Effector memory CD8-positive, alpha-beta T cell (primary cell): ENCODE data around the gene ZNF24.

Source experiments
- ATAC-seq: fragments of 150-1000 bp; cut with Tn5 transposase; replicated peaks from 2 replicates; pipeline ENCODE4 v1.10.0; 2021; ENCODE audit warnings: mild to moderate bottlenecking, moderate library complexity
- DNase-seq, 3 experiments: peaks; one replicate each; pipeline ENCODE4 v3.0.0; 2021
- H3K27ac Mint-ChIP-seq, 2 donors: one replicate each; pipeline ENCODE4 v1.8.0; 2022; ENCODE audit warnings: mild to moderate bottlenecking in 2 of 2, mixed read lengths in 2 of 2, moderate library complexity in 2 of 2
- H3K27me3 Mint-ChIP-seq, 2 donors: one replicate each; pipeline ENCODE4 v1.8.0; 2022; ENCODE audit warnings: mixed read lengths in 2 of 2
- H3K36me3 Mint-ChIP-seq: one replicate; pipeline ENCODE4 v1.8.0; 2022; ENCODE audit warnings: mild to moderate bottlenecking, moderate library complexity, mixed read lengths; ENCODE audit not compliant: insufficient read depth
- H3K4me1 Mint-ChIP-seq, 2 donors: one replicate each; pipeline ENCODE4 v1.8.0; 2022; ENCODE audit warnings: low read depth in 2 of 2, mixed read lengths in 2 of 2
- H3K4me3 Mint-ChIP-seq, 2 donors: one replicate each; pipeline ENCODE4 v1.8.0; 2022; ENCODE audit warnings: mild to moderate bottlenecking in 2 of 2, mixed read lengths in 2 of 2, moderate library complexity in 2 of 2
- H3K9me3 Mint-ChIP-seq, 2 donors: one replicate each; pipeline ENCODE4 v1.8.0; 2022; ENCODE audit warnings: mixed read lengths in 2 of 2

Gene ZNF24

DNA sequence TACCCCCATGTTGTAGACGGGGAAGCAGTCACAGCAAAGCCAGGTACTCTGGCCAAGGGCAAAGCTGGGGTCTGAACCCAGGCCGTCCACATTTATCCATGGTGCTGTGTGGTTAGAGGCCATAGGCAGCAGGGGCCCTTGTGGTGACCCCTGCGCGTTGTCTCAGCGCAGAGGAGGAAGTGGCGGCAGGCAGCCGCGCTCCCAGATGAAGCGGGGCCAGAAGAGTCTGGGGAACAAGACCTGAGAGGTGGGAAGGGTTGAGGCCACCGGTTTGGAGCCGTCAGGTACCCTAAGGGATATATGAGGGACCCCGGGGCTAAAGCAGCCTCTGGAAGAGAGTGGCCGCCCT lies 32.1 kb upstream of the ZNF24 start:
- ATAC-seq (peak; percentile 57), DNase-seq (peak in 1 of 3 experiments; percentile 11)
- Mint-ChIP-seq H3K27me3 (no peaks in the 10 kb centered on the region), H3K9me3 (no peaks in the 10 kb centered on the region), H3K27ac (peak overlapping the region; percentile 69 to 75), H3K4me1 (peaks cover 5 to 9% of the 10 kb centered on the region in 2 donors), H3K36me3 (no peaks in the 10 kb centered on the region), H3K4me3 (peak overlapping the region; percentile 84 to 88)

DNA sequence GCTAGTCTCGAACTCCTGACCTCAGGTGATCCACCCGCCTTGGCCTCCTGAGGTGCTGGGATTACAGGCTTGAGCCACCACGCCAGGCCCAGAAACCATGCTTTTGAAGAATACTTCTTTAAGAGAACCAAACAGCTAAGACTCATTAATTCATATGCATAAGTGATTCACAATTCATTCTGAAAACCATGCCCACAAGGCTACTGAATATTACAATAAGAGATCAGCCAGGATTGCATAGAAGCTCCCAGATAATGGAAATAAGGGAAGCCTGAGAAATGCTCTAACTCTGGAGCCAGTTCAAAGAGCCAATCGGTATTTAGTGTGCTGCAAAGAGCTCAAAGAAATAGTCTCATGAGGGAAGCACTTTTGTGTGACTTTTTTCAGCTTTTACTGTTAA lies 30.5 kb upstream of the ZNF24 start:
- Mint-ChIP-seq H3K4me3 (no peak overlapping the region), H3K27ac (no peak overlapping the region), H3K9me3 (no peaks in the 10 kb centered on the region), H3K27me3 (no peaks in the 10 kb centered on the region), H3K4me1 (peaks cover 5 to 9% of the 10 kb centered on the region in 2 donors), H3K36me3 (no peaks in the 10 kb centered on the region)
- DNase-seq (no peak), ATAC-seq (no peak)

DNA sequence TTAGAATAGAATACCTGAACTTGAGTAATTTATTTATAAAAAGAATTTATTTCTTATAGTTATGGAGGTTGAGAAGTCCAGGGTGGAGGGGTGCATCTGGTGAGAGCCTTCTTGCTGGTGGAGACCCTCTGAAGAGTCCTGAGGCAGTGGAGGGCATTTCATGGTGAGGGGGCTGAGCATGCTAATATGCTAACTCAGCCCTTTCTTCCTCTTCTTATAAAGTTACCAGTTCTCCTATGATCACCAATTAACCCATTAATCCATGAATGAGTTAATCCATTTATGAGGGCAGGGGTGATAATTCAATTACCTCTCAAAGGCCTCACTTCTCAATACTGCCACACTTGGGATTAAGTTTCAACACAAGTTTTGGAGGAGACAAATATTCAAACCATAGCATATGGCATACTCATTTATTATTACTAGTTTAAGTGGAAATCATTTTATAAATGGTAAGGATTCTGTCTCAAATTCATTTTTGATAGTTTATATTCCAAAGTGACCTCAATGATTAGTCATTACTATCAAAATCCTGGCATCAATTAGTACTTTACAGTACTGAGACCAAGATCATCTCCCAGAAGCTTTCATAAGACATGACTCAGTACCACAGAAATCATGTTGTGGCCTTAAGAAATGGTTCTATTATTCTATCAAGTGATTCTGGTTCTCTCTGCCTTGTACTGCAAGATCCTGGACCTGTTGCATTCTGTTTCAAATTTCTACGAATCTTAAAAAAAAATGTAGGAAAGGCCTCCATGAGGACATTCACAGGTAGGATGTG lies 27.4 kb upstream of the ZNF24 start:
- H3K36me3 Mint-ChIP-seq, result no peaks in the 10 kb centered on the region
- peaks cover 5% of the 10 kb centered on the region in 2 donors for H3K4me1 Mint-ChIP-seq
- no peak overlapping the region for H3K4me3 Mint-ChIP-seq
- DNase-seq (no peak), ATAC-seq (no peak)
- no peak overlapping the region for H3K27ac Mint-ChIP-seq
- H3K9me3 Mint-ChIP-seq, result no peaks in the 10 kb centered on the region
- no peaks in the 10 kb centered on the region for H3K27me3 Mint-ChIP-seq

DNA sequence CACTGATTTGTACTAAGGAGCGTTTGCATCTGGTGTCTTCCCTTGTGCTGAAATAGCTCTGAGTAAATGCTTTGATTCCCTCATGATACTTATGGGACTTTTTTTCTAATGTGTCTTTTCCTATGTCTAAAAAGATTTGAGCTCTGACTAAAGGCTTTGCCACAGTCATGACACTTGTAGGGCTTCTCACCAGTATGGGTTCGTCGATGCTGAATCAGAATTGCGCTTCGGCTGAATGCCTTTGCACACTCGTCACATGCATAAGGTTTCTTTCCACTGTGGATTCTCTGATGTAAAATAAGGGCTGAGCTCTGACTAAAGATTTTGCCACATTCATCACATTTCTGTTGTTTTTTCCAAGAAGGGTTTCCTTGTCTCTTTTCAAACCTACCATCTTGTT lies 24.9 kb upstream of the ZNF24 start:
- Mint-ChIP-seq H3K27ac (no peak overlapping the region), H3K36me3 (no peaks in the 10 kb centered on the region), H3K9me3 (no peaks in the 10 kb centered on the region), H3K4me1 (no peaks in the 10 kb centered on the region), H3K4me3 (no peak overlapping the region), H3K27me3 (no peaks in the 10 kb centered on the region)
- ATAC-seq (no peak), DNase-seq (no peak)

DNA sequence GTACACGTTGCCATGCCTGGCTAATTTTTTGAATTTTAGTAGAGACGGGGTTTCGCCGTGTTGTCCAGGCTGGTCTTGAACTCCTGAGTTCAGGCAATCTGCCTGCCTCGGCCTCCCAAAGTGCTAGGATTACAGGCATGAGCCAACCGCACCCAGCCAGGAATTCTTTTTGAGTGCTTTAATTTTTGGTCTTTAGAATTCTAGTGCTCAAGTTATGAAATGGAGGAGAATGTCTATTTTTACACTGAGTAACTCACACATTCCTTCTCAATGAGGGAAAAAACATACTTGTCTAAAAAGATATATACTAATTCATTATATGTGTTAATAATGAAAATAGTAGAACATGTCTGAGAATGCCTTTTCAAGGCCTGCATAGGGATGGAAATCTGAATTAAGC lies 24.4 kb upstream of the ZNF24 start:
- Mint-ChIP-seq H3K9me3 (no peaks in the 10 kb centered on the region), H3K4me1 (no peaks in the 10 kb centered on the region), H3K27ac (no peak overlapping the region), H3K27me3 (no peaks in the 10 kb centered on the region), H3K4me3 (no peak overlapping the region), H3K36me3 (no peaks in the 10 kb centered on the region)
- no peak for DNase-seq
- ATAC-seq, result no peak

DNA sequence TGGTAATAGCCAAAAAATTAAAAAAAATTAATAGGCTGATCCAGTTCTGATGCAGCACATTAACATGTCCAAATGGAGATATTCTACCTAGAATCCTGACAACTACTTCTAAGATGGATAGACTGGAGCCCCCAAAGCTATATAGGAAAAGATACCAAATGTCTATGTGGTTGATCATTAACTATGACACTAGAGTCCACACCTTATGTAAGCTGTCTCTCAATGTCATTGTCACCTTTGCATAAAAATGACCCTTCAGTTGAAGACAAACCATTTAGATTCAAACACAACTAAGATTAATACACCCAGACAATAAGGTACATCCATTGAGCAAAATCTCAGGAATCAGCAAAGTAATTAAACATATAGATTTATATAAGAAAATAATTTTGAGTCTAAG lies 18.3 kb upstream of the ZNF24 start:
- H3K9me3 Mint-ChIP-seq, result no peaks in the 10 kb centered on the region
- H3K27me3 Mint-ChIP-seq, result peaks cover 0 to 13% of the 10 kb centered on the region in 2 donors
- H3K36me3 Mint-ChIP-seq, result no peaks in the 10 kb centered on the region
- ATAC-seq (no peak), DNase-seq (no peak)
- H3K4me3 Mint-ChIP-seq, result no peak overlapping the region
- no peak overlapping the region for H3K27ac Mint-ChIP-seq
- no peaks in the 10 kb centered on the region for H3K4me1 Mint-ChIP-seq

DNA sequence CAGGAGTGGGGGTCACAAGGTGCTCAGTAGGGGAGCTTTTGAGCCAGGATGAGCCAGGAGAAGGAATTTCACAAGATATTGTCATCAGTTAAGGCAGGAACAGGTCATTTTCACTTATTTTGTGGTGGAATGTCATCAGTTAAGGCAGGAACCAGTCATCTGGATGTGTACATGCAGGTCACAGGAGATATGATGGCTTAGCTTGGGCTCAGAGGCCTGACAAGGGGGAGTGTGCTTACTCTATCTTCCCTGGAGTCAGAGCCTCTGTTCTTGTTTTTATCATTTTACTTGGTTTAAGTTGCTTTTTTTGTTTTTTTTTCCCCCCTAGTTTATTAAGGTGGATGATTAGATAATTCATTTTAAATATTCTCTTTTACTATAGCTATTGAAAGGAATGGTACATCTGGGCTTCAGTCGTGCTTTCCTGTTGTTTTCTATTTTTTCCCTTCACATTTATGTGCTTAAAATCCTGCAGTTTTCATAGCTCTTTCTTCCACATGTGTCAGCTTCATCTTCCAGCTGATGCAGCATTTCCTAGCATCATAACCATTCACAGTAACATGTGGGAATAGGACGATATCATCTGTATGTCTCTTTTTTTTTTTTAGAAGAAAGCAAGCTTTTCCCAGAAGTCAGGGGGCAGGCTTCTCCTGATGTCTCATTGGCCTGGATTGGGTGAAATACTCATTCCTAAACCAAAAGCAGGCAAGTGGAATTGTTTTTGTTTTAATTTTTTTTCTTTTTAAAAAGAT lies 17.5 kb upstream of the ZNF24 start:
- ATAC-seq (no peak), DNase-seq (no peak)
- Mint-ChIP-seq H3K27ac (no peak overlapping the region), H3K4me1 (no peaks in the 10 kb centered on the region), H3K4me3 (no peak overlapping the region), H3K27me3 (peaks cover 0 to 13% of the 10 kb centered on the region in 2 donors), H3K36me3 (no peaks in the 10 kb centered on the region), H3K9me3 (no peaks in the 10 kb centered on the region)

DNA sequence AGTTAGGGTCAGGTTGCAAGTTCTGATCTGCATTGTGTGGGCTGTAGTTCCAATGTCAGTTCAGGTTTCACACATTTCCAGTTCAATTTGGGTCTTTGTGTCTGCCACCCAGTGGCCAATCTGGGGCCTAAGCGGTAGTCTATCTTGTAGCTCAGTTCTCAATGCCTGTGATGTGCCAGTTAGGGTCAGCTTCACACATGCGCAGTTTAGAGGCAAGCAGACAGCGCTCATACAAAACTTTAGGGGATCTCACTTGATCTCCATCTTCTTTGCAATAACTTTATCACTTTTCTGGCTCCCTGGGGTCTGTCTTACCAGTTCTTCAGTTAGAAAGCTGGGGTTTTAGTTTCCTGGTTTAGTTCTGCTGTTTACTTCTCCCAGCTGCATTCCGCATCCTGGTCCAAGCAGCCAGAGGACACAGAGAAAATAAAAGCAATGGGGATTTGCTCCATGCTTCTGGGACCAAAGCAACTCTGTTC lies 11.0 kb upstream of the ZNF24 start:
- H3K27ac Mint-ChIP-seq, result no peak overlapping the region
- peak; percentile 45 to 52 (median 46) for DNase-seq
- peak; percentile 99 for ATAC-seq

DNA sequence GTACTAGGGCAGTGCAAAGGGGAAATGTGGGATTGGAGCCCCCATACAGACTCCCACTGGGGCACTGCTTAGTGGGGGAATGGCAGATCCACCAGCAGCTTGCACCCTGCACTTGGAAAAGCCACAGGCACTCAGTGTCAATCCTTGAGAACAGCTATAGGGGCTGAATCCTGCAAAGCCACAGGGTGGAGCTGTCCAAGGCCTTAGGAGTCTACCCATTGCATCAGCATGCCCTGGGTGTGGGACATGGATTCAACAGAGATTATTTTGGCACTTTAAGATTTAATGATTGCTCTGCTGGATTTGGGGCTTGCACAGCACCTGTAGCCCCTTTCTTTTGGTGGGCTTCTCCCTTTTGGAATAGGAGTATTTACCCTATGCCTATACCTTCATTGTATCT lies 8.6 kb upstream of the ZNF24 start:
- peaks cover 6 to 11% of the 10 kb centered on the region in 2 donors for H3K9me3 Mint-ChIP-seq
- no peak overlapping the region for H3K4me3 Mint-ChIP-seq
- no peaks in the 10 kb centered on the region for H3K4me1 Mint-ChIP-seq
- DNase-seq (no peak), ATAC-seq (no peak)
- H3K27ac Mint-ChIP-seq, result no peak overlapping the region
- no peaks in the 10 kb centered on the region for H3K27me3 Mint-ChIP-seq
- H3K36me3 Mint-ChIP-seq, result no peaks in the 10 kb centered on the region

More for the DNA sequence above, 11.0 kb upstream of the ZNF24 start:
- no peak overlapping the region for H3K4me3 Mint-ChIP-seq
- peaks cover 6 to 11% of the 10 kb centered on the region in 2 donors for H3K9me3 Mint-ChIP-seq
- peaks cover 0 to 2% of the 10 kb centered on the region in 2 donors for H3K27me3 Mint-ChIP-seq
- H3K36me3 Mint-ChIP-seq, result no peaks in the 10 kb centered on the region
- no peaks in the 10 kb centered on the region for H3K4me1 Mint-ChIP-seq

DNA sequence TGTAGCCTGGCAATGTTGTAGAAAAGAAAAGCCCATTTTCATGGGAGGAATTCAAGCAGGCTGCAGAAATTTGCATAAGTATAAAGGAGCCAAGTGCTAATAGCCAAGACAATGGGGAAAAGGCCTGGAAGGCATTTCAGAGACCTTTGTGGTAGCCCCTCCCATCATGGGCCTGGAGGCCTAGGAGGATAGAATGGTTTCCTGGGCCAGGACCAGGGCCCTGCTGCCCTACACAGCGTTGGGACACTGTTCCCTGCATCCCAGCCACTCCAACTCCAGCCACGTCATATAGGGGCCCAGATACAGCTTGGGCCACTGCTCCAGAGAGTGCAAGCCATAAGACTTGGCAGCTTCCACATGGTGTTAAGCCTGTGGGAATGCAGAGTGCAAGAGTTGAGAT lies 8.1 kb upstream of the ZNF24 start:
- Mint-ChIP-seq H3K36me3 (no peaks in the 10 kb centered on the region), H3K27me3 (no peaks in the 10 kb centered on the region), H3K4me3 (no peak overlapping the region), H3K9me3 (peaks cover 6 to 11% of the 10 kb centered on the region in 2 donors), H3K27ac (no peak overlapping the region), H3K4me1 (no peaks in the 10 kb centered on the region)
- no peak for DNase-seq
- no peak for ATAC-seq

DNA sequence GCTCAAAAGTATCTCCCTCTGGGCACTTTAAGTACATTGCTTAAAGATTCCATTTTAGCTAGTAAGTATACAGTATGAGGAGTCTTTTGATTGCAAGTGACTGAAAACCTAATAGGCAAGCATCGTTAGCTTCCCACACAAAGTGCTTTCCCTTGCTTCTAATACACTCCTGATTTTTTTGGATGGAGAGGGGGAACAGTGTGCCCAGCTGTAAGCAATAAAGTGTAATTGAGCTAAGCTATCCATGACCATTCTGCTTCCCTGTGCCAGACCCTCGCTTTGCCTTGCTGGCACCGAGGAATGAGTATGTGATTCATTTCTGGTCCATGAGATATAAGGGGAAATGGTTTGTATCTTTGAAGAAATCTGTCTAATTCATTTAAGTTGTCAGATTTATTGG lies 3.8 kb upstream of the ZNF24 start:
- H3K4me3 Mint-ChIP-seq, result no peak overlapping the region
- peaks cover 15 to 18% of the 10 kb centered on the region in 2 donors for H3K4me1 Mint-ChIP-seq
- H3K9me3 Mint-ChIP-seq, result peaks cover 6 to 11% of the 10 kb centered on the region in 2 donors
- no peak for ATAC-seq
- no peaks in the 10 kb centered on the region for H3K27me3 Mint-ChIP-seq
- DNase-seq, result no peak
- peaks cover 37% of the 10 kb centered on the region for H3K36me3 Mint-ChIP-seq
- no peak overlapping the region for H3K27ac Mint-ChIP-seq

DNA sequence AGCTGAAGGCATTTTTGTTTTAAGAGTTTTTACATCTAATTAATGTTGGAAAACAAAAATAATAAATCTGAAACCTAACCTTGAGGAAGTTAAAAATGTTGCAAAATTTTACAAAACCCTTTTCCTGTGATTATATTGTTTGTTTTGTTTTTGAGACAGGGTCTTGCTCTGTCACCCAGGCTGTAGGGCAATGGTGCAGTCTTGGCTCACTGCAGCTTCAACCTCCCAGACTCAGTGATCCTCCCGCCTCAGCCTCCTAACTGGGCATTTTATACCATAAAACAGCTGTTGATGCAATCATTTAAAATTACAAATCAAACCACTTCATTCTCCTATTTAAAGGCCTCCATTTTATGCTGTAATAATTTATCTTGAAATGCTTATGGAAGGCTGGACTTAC lies 1.7 kb upstream of the ZNF24 start:
- peak overlapping the region; percentile 46 to 95 for H3K4me3 Mint-ChIP-seq
- H3K36me3 Mint-ChIP-seq, result peaks cover 42% of the 10 kb centered on the region
- H3K27me3 Mint-ChIP-seq, result no peaks in the 10 kb centered on the region
- peak overlapping the region; percentile 96 to 98 for H3K27ac Mint-ChIP-seq
- DNase-seq, result no peak
- ATAC-seq, result no peak
- H3K9me3 Mint-ChIP-seq, result no peaks in the 10 kb centered on the region
- H3K4me1 Mint-ChIP-seq, result peaks cover 22 to 25% of the 10 kb centered on the region in 2 donors

DNA sequence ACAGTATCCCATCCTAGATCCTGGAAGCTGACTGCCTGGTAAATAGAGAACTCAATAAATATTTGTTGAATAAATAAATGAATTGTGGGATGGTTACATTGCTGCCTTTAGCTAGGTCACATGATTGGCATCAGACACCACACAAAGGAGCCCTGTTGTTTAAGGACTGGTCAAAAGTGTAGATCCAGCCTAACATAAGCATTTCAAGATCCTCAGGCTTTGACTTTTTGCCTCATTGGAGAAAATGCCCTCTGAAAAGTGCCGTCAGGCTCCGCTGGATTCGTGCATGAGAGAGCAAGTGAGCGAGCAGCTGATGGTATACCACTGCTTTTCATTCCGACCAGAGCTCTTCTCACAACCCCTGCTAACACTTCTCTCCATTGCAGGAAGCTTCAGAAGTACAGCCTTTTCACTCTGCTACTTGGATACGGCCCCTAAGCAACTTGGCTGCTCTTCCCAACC lies 1.3 kb upstream of the ZNF24 start:
- no peaks in the 10 kb centered on the region for H3K9me3 Mint-ChIP-seq
- H3K27ac Mint-ChIP-seq, result peak overlapping the region; percentile 96 to 98
- H3K4me3 Mint-ChIP-seq, result peak overlapping the region; percentile 95 to 97
- ATAC-seq (no peak), DNase-seq (no peak)
- H3K36me3 Mint-ChIP-seq, result peaks cover 46% of the 10 kb centered on the region
- peaks cover 22 to 29% of the 10 kb centered on the region in 2 donors for H3K4me1 Mint-ChIP-seq
- no peaks in the 10 kb centered on the region for H3K27me3 Mint-ChIP-seq
